22Rv1 (cell line): Measurements from ENCODE around the gene SFTPA2.
"Not testable (repeated sequence)": the region's sequence is repeated elsewhere in the genome, so short reads cannot be mapped to it uniquely, and the experiment has no call there.

ENCODE experiments used
- H3K27ac ChIP-seq: fragments of 450-650 bp; 2 replicates; pipeline ENCODE4 v1.5.1; 2017
- CTCF ChIP-seq: fragments of 450-650 bp; IDR thresholded peaks from 2 replicates; pipeline ENCODE4 v1.5.1; 2017; ENCODE audit warnings: mild to moderate bottlenecking
- ZFX ChIP-seq: fragments of 450-650 bp; IDR thresholded peaks from 2 replicates; pipeline ENCODE4 v1.6.1; 2017; ENCODE audit warnings: antibody characterized with exemption, borderline replicate concordance

SFTPA2 gene

DNA sequence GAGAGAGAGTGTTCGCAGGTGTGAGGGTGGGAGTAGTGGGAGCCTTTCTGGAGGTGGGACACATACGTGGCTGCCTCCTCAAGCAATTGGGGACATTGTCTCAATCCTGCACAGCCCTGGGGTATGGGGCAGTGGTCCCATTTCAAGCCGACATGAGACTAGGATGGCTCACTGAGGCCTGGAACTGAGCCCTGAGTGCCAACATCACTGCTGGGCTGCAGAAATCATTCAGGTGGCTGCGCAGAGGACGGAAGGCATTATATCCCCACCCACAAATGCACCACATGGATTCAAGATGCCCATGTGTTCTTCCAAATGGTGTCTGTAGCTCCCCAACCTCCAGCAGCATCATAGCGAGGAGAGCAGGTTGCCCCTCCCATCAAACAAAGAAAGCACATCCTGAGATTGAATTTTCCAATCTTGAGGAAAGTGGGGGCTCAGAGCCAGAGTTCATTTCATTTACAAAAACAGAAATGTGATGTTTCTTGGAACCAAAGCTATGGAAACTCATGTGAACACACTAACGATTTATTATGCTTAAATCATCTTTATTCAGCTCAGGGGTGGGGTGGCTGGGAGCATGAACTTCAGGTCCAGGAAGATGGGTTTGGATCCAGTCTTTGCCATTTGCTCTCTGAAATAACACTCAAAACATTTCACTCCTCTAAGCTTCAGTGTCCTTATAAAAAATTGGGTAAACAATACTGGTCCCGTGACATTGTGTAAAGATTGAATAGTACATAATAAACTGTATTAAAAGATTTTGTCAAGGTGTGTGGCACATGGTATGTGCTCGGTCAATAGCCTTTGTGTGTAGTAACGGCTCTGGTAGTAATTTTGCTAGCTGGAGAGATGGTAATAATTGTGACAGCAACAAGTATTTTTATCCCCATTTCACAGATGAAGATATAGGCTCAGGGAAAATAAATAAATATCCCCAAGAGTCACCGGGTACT, 4.6 kb downstream of the SFTPA2 start:
- TF ChIP-seq ZFX (no peak), CTCF (no peak)
- peak overlapping the region; percentile 43 for H3K27ac ChIP-seq

DNA sequence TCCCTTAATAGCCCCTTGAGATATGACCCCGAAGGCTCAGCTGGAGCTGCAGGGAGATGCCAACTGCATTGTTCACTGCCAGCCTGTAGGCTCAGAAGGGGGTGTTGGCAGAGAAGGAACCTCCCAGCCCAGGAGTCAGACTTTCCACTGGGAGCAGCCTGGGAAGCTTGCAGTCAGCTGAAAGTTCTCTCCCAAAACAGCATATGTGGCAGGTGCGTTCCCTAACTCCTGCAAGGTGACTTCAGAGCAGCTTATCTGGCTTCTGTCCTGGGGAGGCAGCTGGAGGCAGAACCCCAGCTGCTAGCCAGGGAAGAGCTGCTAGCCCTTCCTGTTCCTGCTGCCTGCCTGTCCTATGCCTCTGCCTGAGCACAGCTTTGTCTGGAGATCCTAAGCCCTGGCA, 8.1 kb downstream of the SFTPA2 start:
- TF ChIP-seq CTCF: no peak
- no peak for TF ChIP-seq ZFX
- H3K27ac ChIP-seq: no peak overlapping the region

GRCh38 chr10:79547973-79548372, 12.2 kb downstream of the SFTPA2 start:
- H3K27ac ChIP-seq: no peak overlapping the region
- TF ChIP-seq ZFX: no peak
- TF ChIP-seq CTCF: no peak

DNA sequence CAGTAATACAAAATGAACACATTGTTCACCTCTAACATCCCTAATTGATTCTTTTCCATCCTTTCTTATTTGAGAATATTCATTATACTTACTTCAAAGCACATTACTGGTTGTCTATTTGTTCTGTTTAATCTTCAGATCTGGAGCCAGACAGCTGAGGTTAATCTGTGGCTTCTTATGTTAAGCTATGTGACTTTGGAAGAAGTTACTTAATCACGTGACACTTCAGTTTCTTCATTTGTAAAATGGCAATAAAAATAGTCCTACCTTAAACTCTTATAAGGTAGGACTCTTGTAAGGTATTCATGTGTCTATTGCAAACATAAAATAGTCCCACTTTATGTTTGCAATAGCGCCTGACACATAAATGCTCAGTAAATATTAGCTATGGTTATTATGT, 13.1 kb downstream of the SFTPA2 start:
- not testable (repeated sequence) for H3K27ac ChIP-seq

GRCh38 chr10:79544926-79545659, 15.1 kb downstream of the SFTPA2 start:
- not testable (repeated sequence) for H3K27ac ChIP-seq

DNA sequence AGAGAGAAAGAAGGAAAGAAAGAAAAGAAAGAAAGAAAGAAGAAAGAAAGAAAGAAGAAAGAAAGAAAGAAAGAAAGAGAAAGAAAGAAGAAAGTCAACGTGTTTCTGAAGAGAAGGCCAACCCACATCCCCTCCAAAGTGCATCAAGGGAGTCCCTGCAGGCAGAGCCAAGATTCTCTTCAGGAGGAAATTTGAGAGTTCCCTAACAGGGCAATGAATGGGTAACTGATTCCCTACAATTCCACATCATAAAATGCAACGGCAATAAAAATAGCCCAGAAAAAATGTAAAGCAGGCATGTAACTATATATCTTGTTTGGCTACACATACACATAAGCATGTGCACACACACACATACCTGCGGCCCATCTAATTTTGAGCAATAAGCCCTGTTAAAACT, 15.8 kb downstream of the SFTPA2 start:
- H3K27ac ChIP-seq: not testable (repeated sequence)

DNA sequence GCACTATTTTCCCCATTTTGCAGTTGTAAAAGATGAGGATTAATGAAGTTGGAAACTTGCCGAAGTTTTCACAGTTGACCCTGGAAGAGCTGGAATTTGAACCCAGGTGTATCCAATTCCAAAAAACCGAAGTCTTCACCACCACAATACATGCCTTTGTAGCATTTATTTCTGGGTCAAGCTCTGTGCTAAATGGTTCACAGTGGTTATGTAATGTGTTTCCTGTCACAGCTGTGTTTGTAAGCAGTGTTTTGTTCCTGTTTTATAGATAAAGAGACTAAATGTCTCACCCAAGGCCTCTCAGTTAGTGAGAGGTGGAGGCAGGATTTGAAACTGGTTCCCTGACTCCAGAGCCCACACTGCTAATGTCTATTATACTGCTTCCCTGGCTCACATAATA, 17.6 kb downstream of the SFTPA2 start:
- no peak for TF ChIP-seq ZFX
- TF ChIP-seq CTCF: no peak
- H3K27ac ChIP-seq: no peak overlapping the region

- H3K27ac ChIP-seq: not testable (repeated sequence)
Measured at GRCh38 chr10:79540930-79541329, 19.3 kb downstream of the SFTPA2 start.

DNA sequence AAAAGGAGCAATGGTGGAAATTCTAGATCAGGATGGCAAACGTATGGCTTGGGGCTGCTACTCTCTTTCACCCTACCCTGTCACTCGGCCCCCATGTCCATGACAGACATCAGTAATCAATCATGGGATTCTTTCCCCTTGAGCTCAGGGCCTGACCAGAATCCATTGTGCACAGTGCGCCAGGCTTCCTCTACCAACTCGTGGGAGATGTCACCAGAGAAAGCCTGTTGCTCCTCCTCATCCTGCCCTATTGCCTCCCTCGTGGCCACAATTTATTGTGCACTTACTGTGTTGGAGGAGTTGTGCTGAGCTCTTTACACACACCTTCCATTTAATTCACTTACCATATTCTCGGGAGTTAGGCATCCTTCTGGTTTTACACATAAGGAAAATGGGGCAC, 21.9 kb downstream of the SFTPA2 start:
- H3K27ac ChIP-seq: not testable (repeated sequence)

DNA sequence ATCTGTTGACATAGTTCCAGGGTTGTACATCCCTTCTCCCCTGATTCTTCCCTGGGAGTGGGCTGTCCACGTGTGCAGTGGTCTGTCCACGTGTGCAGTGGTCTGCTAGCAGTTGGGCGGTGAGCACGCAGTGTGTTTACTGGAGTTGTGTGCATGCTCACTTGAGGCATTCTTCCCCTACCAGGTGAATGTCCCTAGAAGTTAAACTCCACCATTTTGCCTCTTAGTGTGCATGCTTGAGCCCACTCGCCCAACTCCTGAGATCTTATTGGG, 26.4 kb downstream of the SFTPA2 start:
- H3K27ac ChIP-seq: not testable (repeated sequence)

GRCh38 chr10:79533142-79533902, 26.9 kb downstream of the SFTPA2 start:
- H3K27ac ChIP-seq: not testable (repeated sequence)

GRCh38 chr10:79528261-79528660, 31.9 kb downstream of the SFTPA2 start:
- not testable (repeated sequence) for H3K27ac ChIP-seq

- H3K27ac ChIP-seq: not testable (repeated sequence)
Measured at GRCh38 chr10:79525049-79525710, 35.0 kb downstream of the SFTPA2 start.

GRCh38 chr10:79523157-79523853, 36.9 kb downstream of the SFTPA2 start:
- H3K27ac ChIP-seq: not testable (repeated sequence)

DNA sequence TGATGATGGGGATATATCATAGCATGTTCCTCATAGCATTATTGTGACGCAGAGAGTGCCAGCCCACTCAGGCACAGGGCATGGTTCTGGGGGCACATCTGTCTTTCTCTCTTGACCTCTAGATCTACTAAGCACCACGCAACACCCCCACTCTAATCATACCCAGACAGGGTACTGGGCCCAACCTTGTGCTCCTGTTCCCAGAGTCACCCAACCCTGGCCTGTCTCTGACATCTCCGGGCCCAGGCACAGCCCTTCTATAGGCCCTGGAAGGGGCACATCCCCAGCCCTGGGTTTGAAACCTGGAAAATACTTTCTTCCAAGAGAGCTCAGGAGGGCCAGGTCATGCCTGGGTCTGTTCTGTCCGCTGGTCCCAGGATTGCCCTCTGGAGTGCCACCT, 37.7 kb downstream of the SFTPA2 start:
- not testable (repeated sequence) for H3K27ac ChIP-seq
